ENCODE measurements around the gene PTPRA. TPM values are rescaled to one million over a fixed set of nuclear protein-coding genes. Genes with fewer than 3 reads are reported as not detected.

Gene PTPRA
- total and polyA plus RNA-seq, 2 of the 13 experiments (the other 11 are each of a cell fraction or from before 2014, with no cell fraction given), result 47.2 to 127 TPM

- TF ChIP-seq FOXP4 (CRISPR knock-in tag; IDR thresholded peaks at IDR 0.05) (no peak), ETV6 (CRISPR knock-in tag; conservative IDR thresholded peaks at IDR 0.05) (peak; percentile 84; the same call in 1 of the 2 replicates), SIN3A (IDR thresholded peaks at IDR 0.05; ENCODE audit: borderline replicate concordance, low read depth, low read length) (peak; percentile 71; the same call in 1 of the 2 replicates), PLRG1 (conservative IDR thresholded peaks at IDR 0.05) (no peak), ZNF549 (CRISPR knock-in tag; IDR thresholded peaks at IDR 0.05) (no peak), TAF1 (CRISPR knock-in tag; IDR thresholded peaks at IDR 0.05) (peak; percentile 92), ZNF546 (CRISPR knock-in tag; conservative IDR thresholded peaks at IDR 0.05) (no peak), HNRNPUL1 (IDR thresholded peaks at IDR 0.05; ENCODE audit: low read depth, low read length) (0 out of 2 replicates have a peak, but pooled peaks have one; percentile 73), ATF3 (CRISPR knock-in tag; IDR thresholded peaks at IDR 0.05) (peak; percentile 70), ZNF281 (CRISPR knock-in tag; IDR thresholded peaks at IDR 0.05; ENCODE audit: borderline replicate concordance) (peak; percentile 7; the same call in 1 of the 2 replicates), SATB2 (CRISPR knock-in tag; IDR thresholded peaks at IDR 0.05) (no peak), ZNF772 (CRISPR knock-in tag; IDR thresholded peaks at IDR 0.05) (peak; percentile 57; the same call in 1 of the 2 replicates), ZNF841 (CRISPR knock-in tag; IDR thresholded peaks at IDR 0.05; ENCODE audit: borderline replicate concordance) (no peak), ASH2L (IDR thresholded peaks at IDR 0.05; ENCODE audit: insufficient read length, low read depth, low read length) (peak; percentile 80)
- TF ChIP-seq, protein P1, sequence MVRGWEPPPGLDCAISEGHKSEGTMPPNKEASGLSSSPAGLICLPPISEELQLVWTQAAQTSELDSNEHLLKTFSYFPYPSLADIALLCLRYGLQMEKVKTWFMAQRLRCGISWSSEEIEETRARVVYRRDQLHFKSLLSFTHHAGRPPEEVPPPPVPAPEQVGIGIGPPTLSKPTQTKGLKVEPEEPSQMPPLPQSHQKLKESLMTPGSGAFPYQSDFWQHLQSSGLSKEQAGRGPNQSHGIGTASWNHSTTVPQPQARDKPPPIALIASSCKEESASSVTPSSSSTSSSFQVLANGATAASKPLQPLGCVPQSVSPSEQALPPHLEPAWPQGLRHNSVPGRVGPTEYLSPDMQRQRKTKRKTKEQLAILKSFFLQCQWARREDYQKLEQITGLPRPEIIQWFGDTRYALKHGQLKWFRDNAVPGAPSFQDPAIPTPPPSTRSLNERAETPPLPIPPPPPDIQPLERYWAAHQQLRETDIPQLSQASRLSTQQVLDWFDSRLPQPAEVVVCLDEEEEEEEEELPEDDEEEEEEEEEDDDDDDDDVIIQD (CRISPR knock-in tag; IDR thresholded peaks at IDR 0.05; ENCODE audit: low read depth), result no peak; the same call in 1 of the 2 replicates
- TF ChIP-seq, protein P2, sequence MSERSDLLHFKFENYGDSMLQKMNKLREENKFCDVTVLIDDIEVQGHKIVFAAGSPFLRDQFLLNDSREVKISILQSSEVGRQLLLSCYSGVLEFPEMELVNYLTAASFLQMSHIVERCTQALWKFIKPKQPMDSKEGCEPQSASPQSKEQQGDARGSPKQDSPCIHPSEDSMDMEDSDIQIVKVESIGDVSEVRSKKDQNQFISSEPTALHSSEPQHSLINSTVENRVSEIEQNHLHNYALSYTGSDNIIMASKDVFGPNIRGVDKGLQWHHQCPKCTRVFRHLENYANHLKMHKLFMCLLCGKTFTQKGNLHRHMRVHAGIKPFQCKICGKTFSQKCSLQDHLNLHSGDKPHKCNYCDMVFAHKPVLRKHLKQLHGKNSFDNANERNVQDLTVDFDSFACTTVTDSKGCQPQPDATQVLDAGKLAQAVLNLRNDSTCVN (CRISPR knock-in tag; IDR thresholded peaks at IDR 0.05; ENCODE audit: borderline replicate concordance), result no peak; the same call in none of the 2 replicates
- TF ChIP-seq, protein P3, sequence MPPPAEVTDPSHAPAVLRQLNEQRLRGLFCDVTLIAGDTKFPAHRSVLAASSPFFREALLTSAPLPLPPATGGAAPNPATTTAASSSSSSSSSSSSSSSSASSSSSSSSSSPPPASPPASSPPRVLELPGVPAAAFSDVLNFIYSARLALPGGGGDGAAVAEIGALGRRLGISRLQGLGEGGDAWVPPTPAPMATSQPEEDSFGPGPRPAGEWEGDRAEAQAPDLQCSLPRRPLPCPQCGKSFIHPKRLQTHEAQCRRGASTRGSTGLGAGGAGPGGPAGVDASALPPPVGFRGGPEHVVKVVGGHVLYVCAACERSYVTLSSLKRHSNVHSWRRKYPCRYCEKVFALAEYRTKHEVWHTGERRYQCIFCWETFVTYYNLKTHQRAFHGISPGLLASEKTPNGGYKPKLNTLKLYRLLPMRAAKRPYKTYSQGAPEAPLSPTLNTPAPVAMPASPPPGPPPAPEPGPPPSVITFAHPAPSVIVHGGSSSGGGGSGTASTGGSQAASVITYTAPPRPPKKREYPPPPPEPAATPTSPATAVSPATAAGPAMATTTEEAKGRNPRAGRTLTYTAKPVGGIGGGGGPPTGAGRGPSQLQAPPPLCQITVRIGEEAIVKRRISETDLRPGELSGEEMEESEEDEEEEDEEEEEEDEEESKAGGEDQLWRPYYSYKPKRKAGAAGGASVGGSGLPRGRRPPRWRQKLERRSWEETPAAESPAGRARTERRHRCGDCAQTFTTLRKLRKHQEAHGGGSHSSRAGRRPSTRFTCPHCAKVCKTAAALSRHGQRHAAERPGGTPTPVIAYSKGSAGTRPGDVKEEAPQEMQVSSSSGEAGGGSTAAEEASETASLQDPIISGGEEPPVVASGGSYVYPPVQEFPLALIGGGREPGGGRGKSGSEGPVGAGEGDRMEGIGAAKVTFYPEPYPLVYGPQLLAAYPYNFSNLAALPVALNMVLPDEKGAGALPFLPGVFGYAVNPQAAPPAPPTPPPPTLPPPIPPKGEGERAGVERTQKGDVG (CRISPR knock-in tag; IDR thresholded peaks at IDR 0.05; ENCODE audit: borderline replicate concordance), result no peak; the same call in 1 of the 2 replicates
Observed at GRCh38 chr20:2873010-2873746, at the start of gene PTPRA (continued).
